ENCODE results near the gene ZSCAN30. TPM values are rescaled to one million over a fixed set of nuclear protein-coding genes. Genes with fewer than 3 reads are reported as not detected.

Gene ZSCAN30
- total RNA-seq, 1 donor from 2014 or later: 18.8 TPM

DNA sequence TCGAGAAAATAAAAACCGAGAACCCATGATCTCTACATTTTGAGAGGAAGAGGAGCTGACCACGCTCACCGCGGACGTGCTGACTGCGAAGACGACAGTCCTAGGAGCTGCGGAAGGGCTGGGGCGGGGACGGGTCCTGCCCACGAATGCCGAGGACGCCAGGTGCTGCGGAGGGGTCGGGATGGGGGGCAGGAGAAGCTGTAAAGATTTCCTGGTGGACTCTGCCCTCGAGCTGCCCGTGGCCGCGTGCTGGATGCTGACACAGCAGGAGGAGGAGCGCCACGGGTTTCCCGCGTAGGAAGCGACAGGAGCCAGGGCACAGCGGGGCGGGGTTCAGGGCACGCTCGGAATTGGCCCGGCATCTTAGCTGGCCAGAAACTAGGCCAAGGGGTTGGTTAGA, 22.2 kb downstream of the ZSCAN30 start:
- H3K27ac ChIP-seq: peak overlapping the region; percentile 84
- H3K9me3 ChIP-seq: no peaks in the 10 kb centered on the region
- peaks cover 13% of the 10 kb centered on the region for H3K4me1 ChIP-seq
- intact Hi-C loops (cut with DNase I): no loop called here
- H3K36me3 ChIP-seq: peaks cover 4% of the 10 kb centered on the region
- TF ChIP-seq, protein P1, sequence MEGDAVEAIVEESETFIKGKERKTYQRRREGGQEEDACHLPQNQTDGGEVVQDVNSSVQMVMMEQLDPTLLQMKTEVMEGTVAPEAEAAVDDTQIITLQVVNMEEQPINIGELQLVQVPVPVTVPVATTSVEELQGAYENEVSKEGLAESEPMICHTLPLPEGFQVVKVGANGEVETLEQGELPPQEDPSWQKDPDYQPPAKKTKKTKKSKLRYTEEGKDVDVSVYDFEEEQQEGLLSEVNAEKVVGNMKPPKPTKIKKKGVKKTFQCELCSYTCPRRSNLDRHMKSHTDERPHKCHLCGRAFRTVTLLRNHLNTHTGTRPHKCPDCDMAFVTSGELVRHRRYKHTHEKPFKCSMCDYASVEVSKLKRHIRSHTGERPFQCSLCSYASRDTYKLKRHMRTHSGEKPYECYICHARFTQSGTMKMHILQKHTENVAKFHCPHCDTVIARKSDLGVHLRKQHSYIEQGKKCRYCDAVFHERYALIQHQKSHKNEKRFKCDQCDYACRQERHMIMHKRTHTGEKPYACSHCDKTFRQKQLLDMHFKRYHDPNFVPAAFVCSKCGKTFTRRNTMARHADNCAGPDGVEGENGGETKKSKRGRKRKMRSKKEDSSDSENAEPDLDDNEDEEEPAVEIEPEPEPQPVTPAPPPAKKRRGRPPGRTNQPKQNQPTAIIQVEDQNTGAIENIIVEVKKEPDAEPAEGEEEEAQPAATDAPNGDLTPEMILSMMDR (IDR thresholded peaks at IDR 0.05): no peak
- no peaks in the 10 kb centered on the region for H3K27me3 ChIP-seq (ENCODE audit: low read depth)
- peak overlapping the region; percentile 68 for H3K4me3 ChIP-seq
- ATAC-seq (peak in 1 of 2 donors; percentile 24), DNase-seq (peak; percentile 60)

DNA sequence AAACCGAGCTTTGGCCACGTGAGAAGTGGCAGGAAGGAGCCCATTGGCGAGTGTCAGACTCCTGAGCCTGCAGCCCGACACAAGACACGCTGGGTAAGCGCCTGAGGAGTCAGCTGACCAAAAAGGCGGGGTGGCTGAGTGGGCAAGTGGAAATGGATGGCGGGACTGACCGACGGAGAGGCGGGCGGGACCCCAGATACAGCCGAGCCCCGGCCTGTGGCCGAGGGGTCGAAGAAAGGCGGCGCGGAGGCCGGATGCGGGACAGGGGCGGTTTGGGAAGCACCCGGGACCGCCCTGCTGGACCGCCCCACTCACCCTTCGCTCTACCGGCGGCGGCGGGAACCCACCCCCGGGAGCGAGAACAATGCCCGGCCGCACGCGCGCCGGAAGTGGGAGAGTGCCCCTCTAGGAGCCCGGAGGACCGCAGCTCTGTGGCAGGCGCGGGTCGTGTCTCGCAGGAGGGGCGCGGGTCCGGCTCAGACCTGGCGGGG, 22.8 kb downstream of the ZSCAN30 start:
- Histone ChIP-seq H3K27ac (peak overlapping the region; percentile 84), H3K27me3 (ENCODE audit: low read depth) (no peaks in the 10 kb centered on the region)
- intact Hi-C loops (cut with DNase I): no loop called here

DNA sequence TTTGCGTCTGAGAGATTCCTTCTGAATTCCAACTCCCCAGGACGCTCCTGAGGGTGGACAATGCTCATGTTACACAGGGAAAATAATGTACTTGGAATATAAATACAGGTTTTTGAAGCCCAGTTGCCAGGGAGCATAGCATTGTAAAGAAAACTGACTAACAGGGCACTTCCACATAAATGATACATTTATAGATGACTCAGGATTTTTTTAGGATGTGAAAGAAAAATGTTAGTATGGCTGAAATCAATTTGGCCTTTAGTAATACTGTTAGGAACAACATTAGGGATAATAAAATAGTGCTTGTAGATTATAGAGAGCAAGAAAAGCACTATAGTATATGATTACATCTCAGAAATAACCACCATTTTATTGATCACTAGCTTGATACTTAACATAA, 25.6 kb downstream of the ZSCAN30 start:
- Histone ChIP-seq H3K36me3 (peaks cover 25% of the 10 kb centered on the region), H3K4me3 (no peak overlapping the region), H3K27ac (no peak overlapping the region), H3K4me1 (peaks cover 13% of the 10 kb centered on the region), H3K27me3 (ENCODE audit: low read depth) (no peaks in the 10 kb centered on the region), H3K9me3 (no peaks in the 10 kb centered on the region)
- no peak for DNase-seq
- intact Hi-C loops (cut with DNase I): no loop called here
- TF ChIP-seq, protein P1 (IDR thresholded peaks at IDR 0.05): no peak
- no peak for ATAC-seq

More for the DNA sequence above, 22.8 kb downstream of the ZSCAN30 start:
- H3K9me3 ChIP-seq: no peaks in the 10 kb centered on the region
- ATAC-seq: peak; percentile 96 to 98
- TF ChIP-seq, protein P1 (IDR thresholded peaks at IDR 0.05): no peak
- DNase-seq: peak; percentile 87
- peaks cover 13% of the 10 kb centered on the region for H3K4me1 ChIP-seq
- H3K36me3 ChIP-seq: peaks cover 10% of the 10 kb centered on the region
- H3K4me3 ChIP-seq: peak overlapping the region; percentile 68

DNA sequence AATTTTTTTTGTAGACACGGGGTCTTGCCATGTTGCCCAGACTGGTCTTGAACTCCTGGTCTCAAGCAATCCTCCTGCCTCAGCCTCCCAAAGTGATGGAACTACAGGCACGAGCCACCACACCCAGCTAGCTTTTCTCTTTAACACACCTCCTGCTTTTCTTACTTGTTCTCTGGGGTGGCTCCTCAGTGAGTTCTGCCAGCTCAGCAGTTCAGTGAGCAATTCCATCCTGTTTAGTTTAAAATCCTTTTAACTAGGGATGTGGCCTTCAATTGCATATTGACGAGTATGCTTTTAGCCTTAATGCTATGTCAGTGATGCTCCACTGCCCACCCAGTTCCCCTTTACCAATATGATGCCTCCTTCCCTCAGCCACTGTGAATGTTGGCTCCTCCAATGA, 33.1 kb downstream of the ZSCAN30 start:
- H3K36me3 ChIP-seq: peaks cover 43% of the 10 kb centered on the region
- H3K4me1 ChIP-seq: no peaks in the 10 kb centered on the region
- H3K9me3 ChIP-seq: peaks cover 20% of the 10 kb centered on the region
- intact Hi-C loops (cut with DNase I): no loop called here
- no peak overlapping the region for H3K27ac ChIP-seq
- DNase-seq (no peak), ATAC-seq (no peak)
- no peak overlapping the region for H3K4me3 ChIP-seq
- H3K27me3 ChIP-seq (ENCODE audit: low read depth): no peaks in the 10 kb centered on the region
- TF ChIP-seq, protein P1 (IDR thresholded peaks at IDR 0.05): no peak

DNA sequence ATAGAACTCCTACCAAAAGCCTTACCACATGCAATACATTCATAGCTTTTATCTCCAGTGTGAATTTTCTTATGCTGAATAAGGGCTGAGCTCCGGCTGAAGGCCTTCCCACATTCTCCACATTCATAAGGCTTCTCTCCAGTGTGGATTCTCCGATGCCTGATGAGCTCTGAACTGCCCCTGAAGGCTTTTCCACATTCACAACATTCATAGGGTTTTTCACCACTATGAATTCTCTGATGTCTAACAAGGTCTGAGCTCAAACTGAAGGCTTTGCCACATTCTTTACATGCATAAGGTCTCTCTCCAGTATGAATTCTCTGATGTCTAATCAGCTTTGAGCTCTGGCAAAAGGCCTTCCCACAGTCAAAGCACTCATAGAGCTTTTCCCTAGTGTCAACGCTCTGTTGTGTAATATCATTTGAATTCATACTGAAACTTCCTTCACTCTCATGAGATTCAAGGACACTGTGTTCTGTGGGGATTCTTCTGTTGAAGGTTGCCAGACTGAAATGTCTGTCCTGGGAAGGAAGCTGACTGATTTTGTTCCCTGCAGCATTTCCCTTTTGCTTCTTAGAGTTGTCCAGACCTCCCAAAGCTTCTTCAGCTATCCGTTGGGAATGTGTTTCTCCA, 36.3 kb downstream of the ZSCAN30 start:
- no peak for DNase-seq
- intact Hi-C loops (cut with DNase I): no loop called here
- no peaks in the 10 kb centered on the region for H3K27me3 ChIP-seq (ENCODE audit: low read depth)
- H3K4me3 ChIP-seq: no peak overlapping the region
- no peaks in the 10 kb centered on the region for H3K4me1 ChIP-seq
- no peak overlapping the region for H3K27ac ChIP-seq
- ATAC-seq: no peak
- H3K36me3 ChIP-seq: peaks cover 51% of the 10 kb centered on the region
- TF ChIP-seq, protein P1 (IDR thresholded peaks at IDR 0.05): no peak
- peaks cover 20% of the 10 kb centered on the region for H3K9me3 ChIP-seq

All from lower lobe of right lung (tissue), 2 donors.